ENCODE data around the gene KCNG1. TPM values are rescaled to one million over a fixed set of nuclear protein-coding genes. Genes with fewer than 3 reads are reported as not detected.

Gene KCNG1
- total and polyA plus RNA-seq, 2 donors from 2014 or later = 0.35 to 0.58 TPM

DNA sequence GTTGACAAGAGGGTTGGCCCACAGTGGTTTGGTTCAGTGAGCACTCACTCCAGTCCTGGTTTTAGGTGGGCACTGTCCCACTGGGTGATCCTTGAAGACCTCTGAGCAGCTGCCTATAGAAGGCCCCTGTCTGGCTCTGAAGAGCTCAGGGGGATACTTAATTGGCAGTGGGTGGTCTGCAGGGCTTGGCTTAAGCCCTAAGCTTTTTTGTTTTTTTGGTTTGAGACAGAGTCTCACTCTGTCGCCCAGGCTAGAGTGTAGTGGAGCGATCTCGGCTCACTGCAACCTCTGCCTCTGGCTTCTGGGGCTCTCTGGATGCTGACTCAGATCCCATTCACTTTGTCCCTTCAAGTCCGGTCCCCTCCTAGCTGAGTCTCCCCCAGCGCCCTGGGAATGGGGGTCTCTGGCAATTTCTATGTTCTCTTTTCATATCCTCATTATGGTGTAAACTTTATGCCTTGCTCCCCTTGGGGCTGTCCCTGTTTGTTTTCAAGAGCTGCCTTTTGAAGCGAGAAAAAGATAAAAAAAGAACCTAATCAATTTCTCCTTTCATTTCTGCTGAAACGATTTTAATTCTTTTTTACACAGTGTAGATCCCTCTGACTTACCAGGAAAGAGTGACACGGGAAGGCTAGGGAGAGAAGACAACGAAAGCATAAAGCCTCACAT is 12.2 kb upstream of the KCNG1 start:
- no peak for DNase-seq

DNA sequence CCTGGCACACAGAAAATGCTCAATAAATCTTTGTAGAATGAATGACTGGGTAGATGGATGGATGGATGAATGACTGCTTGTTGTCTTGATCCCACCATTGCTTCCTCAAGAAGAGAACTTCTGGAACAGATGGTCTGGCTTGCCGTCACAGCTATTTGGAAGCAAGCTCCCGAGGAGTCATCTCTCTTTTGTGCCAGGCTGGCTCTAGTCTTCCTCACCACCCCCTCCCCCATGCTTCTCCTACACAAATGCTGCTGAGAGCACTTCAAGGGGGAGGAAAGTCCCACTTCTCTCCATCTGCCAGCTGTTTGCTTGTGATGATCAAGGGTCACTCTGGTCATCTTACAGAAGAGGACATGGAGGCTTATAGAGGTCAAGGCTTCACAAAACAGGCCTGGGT is 11.6 kb upstream of the KCNG1 start:
- TF ChIP-seq, protein P1, sequence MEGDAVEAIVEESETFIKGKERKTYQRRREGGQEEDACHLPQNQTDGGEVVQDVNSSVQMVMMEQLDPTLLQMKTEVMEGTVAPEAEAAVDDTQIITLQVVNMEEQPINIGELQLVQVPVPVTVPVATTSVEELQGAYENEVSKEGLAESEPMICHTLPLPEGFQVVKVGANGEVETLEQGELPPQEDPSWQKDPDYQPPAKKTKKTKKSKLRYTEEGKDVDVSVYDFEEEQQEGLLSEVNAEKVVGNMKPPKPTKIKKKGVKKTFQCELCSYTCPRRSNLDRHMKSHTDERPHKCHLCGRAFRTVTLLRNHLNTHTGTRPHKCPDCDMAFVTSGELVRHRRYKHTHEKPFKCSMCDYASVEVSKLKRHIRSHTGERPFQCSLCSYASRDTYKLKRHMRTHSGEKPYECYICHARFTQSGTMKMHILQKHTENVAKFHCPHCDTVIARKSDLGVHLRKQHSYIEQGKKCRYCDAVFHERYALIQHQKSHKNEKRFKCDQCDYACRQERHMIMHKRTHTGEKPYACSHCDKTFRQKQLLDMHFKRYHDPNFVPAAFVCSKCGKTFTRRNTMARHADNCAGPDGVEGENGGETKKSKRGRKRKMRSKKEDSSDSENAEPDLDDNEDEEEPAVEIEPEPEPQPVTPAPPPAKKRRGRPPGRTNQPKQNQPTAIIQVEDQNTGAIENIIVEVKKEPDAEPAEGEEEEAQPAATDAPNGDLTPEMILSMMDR (IDR thresholded peaks at IDR 0.05; ENCODE audit: borderline replicate concordance, extremely low read depth, insufficient read depth) = no peak
- Histone ChIP-seq H3K4me1 (ENCODE audit: control insufficient read depth in 2 of 3, insufficient read depth in 2 of 3, low read depth in 1 of 3, low read length in 3 of 3) (no peaks in the 10 kb centered on the region), H3K4me3 (ENCODE audit: low read length in 3 of 3) (no peak overlapping the region), H3K9ac (ENCODE audit: low read length in 3 of 3) (no peak overlapping the region), H3K27me3 (ENCODE audit: control insufficient read depth, insufficient read depth, low read length) (peaks cover 5% of the 10 kb centered on the region), H3K27ac (ENCODE audit: low read depth in 2 of 2, low read length in 2 of 2) (no peak overlapping the region), H3K9me3 (ENCODE audit: control insufficient read depth in 2 of 3, insufficient read depth in 1 of 3, low read length in 3 of 3) (no peaks in the 10 kb centered on the region), H3K36me3 (ENCODE audit: control insufficient read depth in 2 of 3, insufficient read depth in 3 of 3, low read length in 3 of 3) (no peaks in the 10 kb centered on the region)
- intact Hi-C loops (cut with DNase I) = no loop called here
- FAIRE-seq (no peak), DNase-seq (no peak)

More for the DNA sequence above, 12.2 kb upstream of the KCNG1 start:
- intact Hi-C loops (cut with DNase I) = no loop called here
- no peak for FAIRE-seq
- no peaks in the 10 kb centered on the region for H3K4me1 ChIP-seq (ENCODE audit: control insufficient read depth in 2 of 3, insufficient read depth in 2 of 3, low read depth in 1 of 3, low read length in 3 of 3)
- TF ChIP-seq, protein P1 (IDR thresholded peaks at IDR 0.05; ENCODE audit: borderline replicate concordance, extremely low read depth, insufficient read depth) = no peak
- H3K4me3 ChIP-seq (ENCODE audit: low read length in 3 of 3) = no peak overlapping the region
- H3K9me3 ChIP-seq (ENCODE audit: control insufficient read depth in 2 of 3, insufficient read depth in 1 of 3, low read length in 3 of 3) = no peaks in the 10 kb centered on the region
- no peaks in the 10 kb centered on the region for H3K36me3 ChIP-seq (ENCODE audit: control insufficient read depth in 2 of 3, insufficient read depth in 3 of 3, low read length in 3 of 3)
- H3K27me3 ChIP-seq (ENCODE audit: control insufficient read depth, insufficient read depth, low read length) = no peaks in the 10 kb centered on the region
- no peak overlapping the region for H3K9ac ChIP-seq (ENCODE audit: low read length in 3 of 3)
- no peak overlapping the region for H3K27ac ChIP-seq (ENCODE audit: low read depth in 2 of 2, low read length in 2 of 2)

DNA sequence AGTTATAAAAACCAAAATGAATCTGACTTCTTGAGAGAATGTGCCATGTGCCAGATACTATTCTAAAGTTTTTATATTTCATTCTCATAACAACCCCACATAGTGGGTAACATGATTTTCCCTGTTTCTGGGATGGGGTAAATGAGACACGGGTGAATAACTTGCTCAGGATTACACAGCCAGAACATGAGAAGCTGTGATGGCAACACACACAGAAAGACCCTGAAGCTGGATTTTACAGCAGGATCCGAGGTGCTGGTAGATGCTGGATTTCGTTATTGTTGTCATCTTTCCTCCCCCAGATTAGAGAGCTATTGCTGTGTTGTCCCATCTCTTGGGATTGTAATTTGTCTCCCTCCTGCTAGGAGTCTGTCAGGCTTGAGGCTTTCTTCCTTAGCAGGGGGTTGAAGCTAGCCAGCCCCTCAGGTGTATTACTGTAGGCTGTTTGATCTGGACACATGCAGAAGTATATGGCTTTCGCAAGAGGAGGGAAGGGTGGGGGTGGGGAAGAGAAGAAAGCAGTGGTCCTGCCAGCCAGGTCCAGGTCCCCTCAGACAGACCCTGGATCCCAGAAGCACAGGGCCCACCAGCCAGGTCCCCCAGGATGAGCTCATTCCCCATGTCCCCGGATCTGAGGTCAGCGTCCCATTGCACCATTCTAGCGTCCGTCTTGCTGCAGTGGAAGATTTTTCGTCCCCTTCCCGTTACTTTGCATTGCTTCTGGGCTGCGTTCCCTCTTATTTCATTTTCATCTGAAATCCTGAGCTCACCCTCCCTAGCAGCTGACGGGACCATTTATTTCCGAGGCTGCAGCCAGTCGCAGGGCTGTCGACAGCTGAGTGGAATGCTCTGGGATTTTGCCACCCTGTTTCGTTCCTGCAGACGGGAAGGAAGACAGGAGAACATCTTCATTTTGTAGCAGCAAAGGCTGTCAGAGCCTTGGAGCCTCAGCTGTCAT is 7.3 kb upstream of the KCNG1 start:
- Histone ChIP-seq H3K27ac (ENCODE audit: low read depth in 2 of 2, low read length in 2 of 2) (no peak overlapping the region), H3K27me3 (ENCODE audit: control insufficient read depth, insufficient read depth, low read length) (peaks cover 10% of the 10 kb centered on the region), H3K4me1 (ENCODE audit: control insufficient read depth in 2 of 3, insufficient read depth in 2 of 3, low read depth in 1 of 3, low read length in 3 of 3) (no peaks in the 10 kb centered on the region), H3K4me3 (ENCODE audit: low read length in 3 of 3) (no peak overlapping the region), H3K36me3 (ENCODE audit: control insufficient read depth in 2 of 3, insufficient read depth in 3 of 3, low read length in 3 of 3) (no peaks in the 10 kb centered on the region), H3K9ac (ENCODE audit: low read length in 3 of 3) (no peak overlapping the region), H3K9me3 (ENCODE audit: control insufficient read depth in 2 of 3, insufficient read depth in 1 of 3, low read length in 3 of 3) (no peaks in the 10 kb centered on the region)
- DNase-seq (no peak), FAIRE-seq (no peak)
- intact Hi-C loops (cut with DNase I) = no loop called here
- TF ChIP-seq, protein P1 (IDR thresholded peaks at IDR 0.05; ENCODE audit: borderline replicate concordance, extremely low read depth, insufficient read depth) = no peak
